Sigmoid colon (tissue), 7 donors: ENCODE measurements around the gene NOL4L. TPM values are rescaled to one million over a fixed set of nuclear protein-coding genes. Genes with fewer than 3 reads are reported as not detected.

Experiments used
- DNase-seq: peaks from one replicate; pipeline ENCODE4 v3.0.0-alpha.2; 2019
- H3K27ac ChIP-seq, 4 donors: fragments of 200-600 bp; sonication (generic); one replicate each; pipeline ENCODE4 v1.5.1; 2016 to 2019; ENCODE audit warnings: mild to moderate bottlenecking in 1 of 4
- H3K27me3 ChIP-seq, 3 donors: fragments of 200-600 bp; sonication (generic); one replicate each; pipeline ENCODE4 v1.5.1; 2019; ENCODE audit warnings: mild to moderate bottlenecking in 1 of 3
- H3K36me3 ChIP-seq, 4 donors: fragments of 200-600 bp; sonication (generic); one replicate each; pipeline ENCODE4 v1.5.1; 2016 to 2019
- H3K4me1 ChIP-seq, 4 donors: fragments of 200-600 bp; sonication (generic); one replicate each; pipeline ENCODE4 v1.5.1; 2017 to 2019
- H3K4me3 ChIP-seq, 4 donors: fragments of 200-600 bp; sonication (generic); one replicate each; pipeline ENCODE4 v1.5.1; 2017 to 2019; ENCODE audit warnings: mild to moderate bottlenecking in 2 of 4, moderate library complexity in 1 of 4
- H3K9me3 ChIP-seq, 4 donors: fragments of 200-600 bp in 3 of 4; sonication (generic) in 3 of 4; one replicate each; pipeline versions ENCODE4 v1.5.1 to v1.6.1; 2013 to 2019
- EP300 ChIP-seq, 4 donors: sonication (generic); formaldehyde crosslinking; IDR thresholded peaks; one replicate each; pipeline ENCODE4 v1.6.1; 2017; ENCODE audit warnings: antibody characterized with exemption in 4 of 4
- POLR2A ChIP-seq, 2 donors: fragments of 450-650 bp; IDR thresholded peaks; one replicate each; pipeline ENCODE4 v1.6.1; 2016; ENCODE audit warnings: antibody characterized with exemption in 2 of 2, mild to moderate bottlenecking in 2 of 2, moderate library complexity in 2 of 2
- POLR2AphosphoS5 ChIP-seq, 4 donors: sonication (generic); formaldehyde crosslinking; IDR thresholded peaks; one replicate each; pipeline ENCODE4 v1.6.1; 2017; ENCODE audit warnings: antibody characterized with exemption in 4 of 4
- WGBS, 2 donors: extraction: QIAGEN DNeasy Blood & Tissue Kit; methylation state at CpG; one replicate each; pipeline ENCODE4 v1.1.7; 2013; 5-methylcytosine and 5-hydroxymethylcytosine counted together
- intact Hi-C: fragments of 100-400 bp; cut with DNase I; formaldehyde crosslinking; loops from one replicate; pipeline ENCODE4 v1.15.1; 2023
- polyA plus RNA-seq, 3 donors: library from polyadenylated mRNA; stranded (reverse); fragments of 200-250 nt; gene quantifications; one replicate each; pipeline ENCODE4 v1.2.3, GENCODE V29; 2013
- total RNA-seq, 4 donors: library from RNA; depleted of rRNA; stranded (reverse); fragments of >200 nt; gene quantifications; one replicate each; pipeline ENCODE4 v1.1.0, GENCODE V29; 2016
- TF ChIP-seq, protein P1 (sequence below), 4 experiments: fragments of 450-650 bp in 3 of 4; fragments of 200-600 bp in 1 of 4; IDR thresholded peaks; one replicate each; pipeline ENCODE4 v1.5.1; 2016 to 2019; ENCODE audit warnings: antibody characterized with exemption in 4 of 4, mild to moderate bottlenecking in 3 of 4, moderate library complexity in 2 of 4
- donor health status: healthy with polysubstance abuse.
- donor health status: Bipolar disorder and iron deficiency.
- donor health status: healthy.

Gene NOL4L
- total and polyA plus RNA-seq, 7 donors, result 9.2 to 34.7 (median 16.8) TPM

- 89 to 95% methylated on average over 3 of the region's 3 CpGs for WGBS, 2 donors
Observed at GRCh38 chr20:32613192-32614053, 28.3 kb upstream of the NOL4L start.

GRCh38 chr20:32612351-32613191 lies 27.4 kb upstream of the NOL4L start:
- TF ChIP-seq POLR2AphosphoS5 (IDR thresholded peaks at IDR 0.05), result no peak
- no peaks in the 10 kb centered on the region for H3K36me3 ChIP-seq
- peaks cover 0 to 8% (median 0%) of the 10 kb centered on the region in 3 donors for H3K27me3 ChIP-seq
- intact Hi-C loops, result no loop called here
- no peaks in the 10 kb centered on the region for H3K9me3 ChIP-seq
- H3K4me3 ChIP-seq, result no peak overlapping the region
- no peaks in the 10 kb centered on the region for H3K4me1 ChIP-seq
- WGBS, 2 donors, result 93% methylated on average over 3 of the region's 3 CpGs
- DNase-seq, result no peak
- no peak overlapping the region for H3K27ac ChIP-seq

More at GRCh38 chr20:32613192-32614053, 28.3 kb upstream of the NOL4L start:
- H3K27ac ChIP-seq, result no peak overlapping the region
- H3K36me3 ChIP-seq, result no peaks in the 10 kb centered on the region
- peaks cover 0 to 8% (median 0%) of the 10 kb centered on the region in 3 donors for H3K27me3 ChIP-seq
- no peak for DNase-seq
- H3K9me3 ChIP-seq, result no peaks in the 10 kb centered on the region
- TF ChIP-seq, protein P1, sequence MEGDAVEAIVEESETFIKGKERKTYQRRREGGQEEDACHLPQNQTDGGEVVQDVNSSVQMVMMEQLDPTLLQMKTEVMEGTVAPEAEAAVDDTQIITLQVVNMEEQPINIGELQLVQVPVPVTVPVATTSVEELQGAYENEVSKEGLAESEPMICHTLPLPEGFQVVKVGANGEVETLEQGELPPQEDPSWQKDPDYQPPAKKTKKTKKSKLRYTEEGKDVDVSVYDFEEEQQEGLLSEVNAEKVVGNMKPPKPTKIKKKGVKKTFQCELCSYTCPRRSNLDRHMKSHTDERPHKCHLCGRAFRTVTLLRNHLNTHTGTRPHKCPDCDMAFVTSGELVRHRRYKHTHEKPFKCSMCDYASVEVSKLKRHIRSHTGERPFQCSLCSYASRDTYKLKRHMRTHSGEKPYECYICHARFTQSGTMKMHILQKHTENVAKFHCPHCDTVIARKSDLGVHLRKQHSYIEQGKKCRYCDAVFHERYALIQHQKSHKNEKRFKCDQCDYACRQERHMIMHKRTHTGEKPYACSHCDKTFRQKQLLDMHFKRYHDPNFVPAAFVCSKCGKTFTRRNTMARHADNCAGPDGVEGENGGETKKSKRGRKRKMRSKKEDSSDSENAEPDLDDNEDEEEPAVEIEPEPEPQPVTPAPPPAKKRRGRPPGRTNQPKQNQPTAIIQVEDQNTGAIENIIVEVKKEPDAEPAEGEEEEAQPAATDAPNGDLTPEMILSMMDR (IDR thresholded peaks at IDR 0.05), result no peak
- intact Hi-C loops, result no loop called here
- H3K4me3 ChIP-seq, result no peak overlapping the region
- no peaks in the 10 kb centered on the region for H3K4me1 ChIP-seq

- no peak for TF ChIP-seq EP300 (IDR thresholded peaks at IDR 0.05)
- no peak for TF ChIP-seq POLR2A (IDR thresholded peaks at IDR 0.05)
- TF ChIP-seq POLR2AphosphoS5 (IDR thresholded peaks at IDR 0.05), result no peak
- TF ChIP-seq, protein P1 (IDR thresholded peaks at IDR 0.05), result no peak
- Histone ChIP-seq H3K36me3 (no peaks in the 10 kb centered on the region), H3K27ac (no peak overlapping the region), H3K27me3 (peaks cover 0 to 8% (median 0%) of the 10 kb centered on the region in 3 donors), H3K9me3 (no peaks in the 10 kb centered on the region), H3K4me1 (no peaks in the 10 kb centered on the region), H3K4me3 (no peak overlapping the region)
- intact Hi-C loops, result no loop called here
- 74 to 89% methylated on average over 6 of the region's 6 CpGs for WGBS, 2 donors
- no peak for DNase-seq
Observed at GRCh38 chr20:32611868-32612267, 26.7 kb upstream of the NOL4L start.

DNA sequence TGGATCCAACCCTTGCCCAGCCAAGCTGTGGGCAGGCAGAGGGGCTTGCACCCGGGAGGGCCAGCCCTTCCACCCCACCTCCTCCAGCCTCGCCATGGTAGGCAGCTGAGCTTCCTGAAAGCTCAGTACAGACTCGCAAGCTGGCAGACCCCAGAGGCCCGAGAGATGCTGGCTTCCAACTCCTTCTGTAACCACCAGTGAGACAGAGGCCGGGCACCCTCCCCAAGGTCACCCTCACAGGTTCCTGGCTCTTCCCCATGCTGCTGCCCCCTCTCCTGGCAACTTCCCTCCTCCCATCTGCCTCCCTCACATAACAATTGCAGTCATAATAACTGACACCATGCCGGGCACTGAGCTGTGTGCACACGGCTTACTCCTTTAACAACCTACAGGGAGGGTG lies 26.2 kb upstream of the NOL4L start:
- Histone ChIP-seq H3K4me1 (no peaks in the 10 kb centered on the region), H3K4me3 (no peak overlapping the region), H3K36me3 (no peaks in the 10 kb centered on the region), H3K27me3 (peaks cover 0 to 11% (median 0%) of the 10 kb centered on the region in 3 donors), H3K9me3 (no peaks in the 10 kb centered on the region), H3K27ac (no peak overlapping the region)
- WGBS, 2 donors, result 62 to 72% methylated on average over 7 of the region's 7 CpGs
- intact Hi-C loops, result no loop called here
- no peak for DNase-seq
- no peak for TF ChIP-seq POLR2AphosphoS5 (IDR thresholded peaks at IDR 0.05)
- TF ChIP-seq, protein P1 (IDR thresholded peaks at IDR 0.05), result no peak
- no peak for TF ChIP-seq POLR2A (IDR thresholded peaks at IDR 0.05)
- TF ChIP-seq EP300 (IDR thresholded peaks at IDR 0.05), result no peak
